ENCODE data around the gene NPHP4. TPM values are rescaled to one million over a fixed set of nuclear protein-coding genes. Genes with fewer than 3 reads are reported as not detected.

Gene NPHP4
- total and polyA plus RNA-seq, 9 of the 15 experiments (the other 6 are each of a cell fraction or from before 2014, with no cell fraction given), result 0.52 to 26.2 (median 6.7) TPM

DNA sequence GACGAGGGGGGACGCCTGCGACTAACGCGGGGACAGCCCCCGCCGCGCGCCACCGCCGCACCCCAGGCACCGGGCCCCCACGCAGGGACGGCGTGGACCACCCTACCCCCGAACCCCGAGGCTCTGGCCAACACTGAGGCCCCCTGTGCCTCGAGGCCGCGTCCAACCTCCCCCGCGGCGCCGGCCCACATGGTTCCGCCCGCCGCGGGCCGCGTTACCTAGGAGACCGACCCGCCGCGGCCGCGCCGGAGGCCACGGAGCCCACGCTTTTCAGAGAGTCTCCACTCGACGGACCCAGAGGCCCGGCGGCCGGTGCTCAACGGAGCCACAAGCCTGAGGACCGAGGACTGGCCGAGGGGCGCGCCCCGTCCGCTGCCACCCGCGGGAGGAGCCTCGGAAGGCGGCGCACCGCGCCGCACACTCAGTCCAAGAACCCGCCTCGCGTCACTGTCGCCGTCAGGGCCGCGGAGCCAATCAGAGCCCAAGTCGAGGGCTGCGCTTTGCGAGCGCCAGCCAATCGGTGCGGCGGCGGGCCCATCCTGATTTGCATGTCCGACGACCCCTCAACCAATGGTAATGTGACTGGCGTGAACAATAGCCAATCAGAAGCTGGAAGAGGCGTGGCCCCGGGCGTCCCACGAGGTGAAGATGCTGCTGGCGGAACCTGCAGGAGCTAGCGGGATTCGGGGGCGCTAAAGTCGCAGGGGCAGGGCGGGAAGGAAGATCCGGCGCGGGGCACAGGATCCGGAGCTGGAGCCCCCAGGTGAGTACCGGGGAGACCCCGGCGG lies at the start of gene NPHP4 (continued):
- TF ChIP-seq ATF4 (CRISPR knock-in tag; IDR thresholded peaks at IDR 0.05) (no peak), TRIM28 (IDR thresholded peaks at IDR 0.05) (no peak), TAF7 (tag; IDR thresholded peaks at IDR 0.05) (no peak), BRD4 (IDR thresholded peaks at IDR 0.05) (no peak), TAF15 (IDR thresholded peaks at IDR 0.05; ENCODE audit: low read depth, low read length) (no peak), ZNF395 (CRISPR knock-in tag; IDR thresholded peaks at IDR 0.05) (no peak)
- TF ChIP-seq, protein P1, sequence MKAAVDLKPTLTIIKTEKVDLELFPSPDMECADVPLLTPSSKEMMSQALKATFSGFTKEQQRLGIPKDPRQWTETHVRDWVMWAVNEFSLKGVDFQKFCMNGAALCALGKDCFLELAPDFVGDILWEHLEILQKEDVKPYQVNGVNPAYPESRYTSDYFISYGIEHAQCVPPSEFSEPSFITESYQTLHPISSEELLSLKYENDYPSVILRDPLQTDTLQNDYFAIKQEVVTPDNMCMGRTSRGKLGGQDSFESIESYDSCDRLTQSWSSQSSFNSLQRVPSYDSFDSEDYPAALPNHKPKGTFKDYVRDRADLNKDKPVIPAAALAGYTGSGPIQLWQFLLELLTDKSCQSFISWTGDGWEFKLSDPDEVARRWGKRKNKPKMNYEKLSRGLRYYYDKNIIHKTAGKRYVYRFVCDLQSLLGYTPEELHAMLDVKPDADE (conservative IDR thresholded peaks at IDR 0.05; ENCODE audit: control insufficient read depth, low read depth, low read length), result peak; percentile 24; the same call in 1 of the 2 replicates
- TF ChIP-seq, protein P2, sequence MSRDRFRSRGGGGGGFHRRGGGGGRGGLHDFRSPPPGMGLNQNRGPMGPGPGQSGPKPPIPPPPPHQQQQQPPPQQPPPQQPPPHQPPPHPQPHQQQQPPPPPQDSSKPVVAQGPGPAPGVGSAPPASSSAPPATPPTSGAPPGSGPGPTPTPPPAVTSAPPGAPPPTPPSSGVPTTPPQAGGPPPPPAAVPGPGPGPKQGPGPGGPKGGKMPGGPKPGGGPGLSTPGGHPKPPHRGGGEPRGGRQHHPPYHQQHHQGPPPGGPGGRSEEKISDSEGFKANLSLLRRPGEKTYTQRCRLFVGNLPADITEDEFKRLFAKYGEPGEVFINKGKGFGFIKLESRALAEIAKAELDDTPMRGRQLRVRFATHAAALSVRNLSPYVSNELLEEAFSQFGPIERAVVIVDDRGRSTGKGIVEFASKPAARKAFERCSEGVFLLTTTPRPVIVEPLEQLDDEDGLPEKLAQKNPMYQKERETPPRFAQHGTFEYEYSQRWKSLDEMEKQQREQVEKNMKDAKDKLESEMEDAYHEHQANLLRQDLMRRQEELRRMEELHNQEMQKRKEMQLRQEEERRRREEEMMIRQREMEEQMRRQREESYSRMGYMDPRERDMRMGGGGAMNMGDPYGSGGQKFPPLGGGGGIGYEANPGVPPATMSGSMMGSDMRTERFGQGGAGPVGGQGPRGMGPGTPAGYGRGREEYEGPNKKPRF (IDR thresholded peaks at IDR 0.05; ENCODE audit: low read depth, low read length), result no peak
- TF ChIP-seq, protein P3, sequence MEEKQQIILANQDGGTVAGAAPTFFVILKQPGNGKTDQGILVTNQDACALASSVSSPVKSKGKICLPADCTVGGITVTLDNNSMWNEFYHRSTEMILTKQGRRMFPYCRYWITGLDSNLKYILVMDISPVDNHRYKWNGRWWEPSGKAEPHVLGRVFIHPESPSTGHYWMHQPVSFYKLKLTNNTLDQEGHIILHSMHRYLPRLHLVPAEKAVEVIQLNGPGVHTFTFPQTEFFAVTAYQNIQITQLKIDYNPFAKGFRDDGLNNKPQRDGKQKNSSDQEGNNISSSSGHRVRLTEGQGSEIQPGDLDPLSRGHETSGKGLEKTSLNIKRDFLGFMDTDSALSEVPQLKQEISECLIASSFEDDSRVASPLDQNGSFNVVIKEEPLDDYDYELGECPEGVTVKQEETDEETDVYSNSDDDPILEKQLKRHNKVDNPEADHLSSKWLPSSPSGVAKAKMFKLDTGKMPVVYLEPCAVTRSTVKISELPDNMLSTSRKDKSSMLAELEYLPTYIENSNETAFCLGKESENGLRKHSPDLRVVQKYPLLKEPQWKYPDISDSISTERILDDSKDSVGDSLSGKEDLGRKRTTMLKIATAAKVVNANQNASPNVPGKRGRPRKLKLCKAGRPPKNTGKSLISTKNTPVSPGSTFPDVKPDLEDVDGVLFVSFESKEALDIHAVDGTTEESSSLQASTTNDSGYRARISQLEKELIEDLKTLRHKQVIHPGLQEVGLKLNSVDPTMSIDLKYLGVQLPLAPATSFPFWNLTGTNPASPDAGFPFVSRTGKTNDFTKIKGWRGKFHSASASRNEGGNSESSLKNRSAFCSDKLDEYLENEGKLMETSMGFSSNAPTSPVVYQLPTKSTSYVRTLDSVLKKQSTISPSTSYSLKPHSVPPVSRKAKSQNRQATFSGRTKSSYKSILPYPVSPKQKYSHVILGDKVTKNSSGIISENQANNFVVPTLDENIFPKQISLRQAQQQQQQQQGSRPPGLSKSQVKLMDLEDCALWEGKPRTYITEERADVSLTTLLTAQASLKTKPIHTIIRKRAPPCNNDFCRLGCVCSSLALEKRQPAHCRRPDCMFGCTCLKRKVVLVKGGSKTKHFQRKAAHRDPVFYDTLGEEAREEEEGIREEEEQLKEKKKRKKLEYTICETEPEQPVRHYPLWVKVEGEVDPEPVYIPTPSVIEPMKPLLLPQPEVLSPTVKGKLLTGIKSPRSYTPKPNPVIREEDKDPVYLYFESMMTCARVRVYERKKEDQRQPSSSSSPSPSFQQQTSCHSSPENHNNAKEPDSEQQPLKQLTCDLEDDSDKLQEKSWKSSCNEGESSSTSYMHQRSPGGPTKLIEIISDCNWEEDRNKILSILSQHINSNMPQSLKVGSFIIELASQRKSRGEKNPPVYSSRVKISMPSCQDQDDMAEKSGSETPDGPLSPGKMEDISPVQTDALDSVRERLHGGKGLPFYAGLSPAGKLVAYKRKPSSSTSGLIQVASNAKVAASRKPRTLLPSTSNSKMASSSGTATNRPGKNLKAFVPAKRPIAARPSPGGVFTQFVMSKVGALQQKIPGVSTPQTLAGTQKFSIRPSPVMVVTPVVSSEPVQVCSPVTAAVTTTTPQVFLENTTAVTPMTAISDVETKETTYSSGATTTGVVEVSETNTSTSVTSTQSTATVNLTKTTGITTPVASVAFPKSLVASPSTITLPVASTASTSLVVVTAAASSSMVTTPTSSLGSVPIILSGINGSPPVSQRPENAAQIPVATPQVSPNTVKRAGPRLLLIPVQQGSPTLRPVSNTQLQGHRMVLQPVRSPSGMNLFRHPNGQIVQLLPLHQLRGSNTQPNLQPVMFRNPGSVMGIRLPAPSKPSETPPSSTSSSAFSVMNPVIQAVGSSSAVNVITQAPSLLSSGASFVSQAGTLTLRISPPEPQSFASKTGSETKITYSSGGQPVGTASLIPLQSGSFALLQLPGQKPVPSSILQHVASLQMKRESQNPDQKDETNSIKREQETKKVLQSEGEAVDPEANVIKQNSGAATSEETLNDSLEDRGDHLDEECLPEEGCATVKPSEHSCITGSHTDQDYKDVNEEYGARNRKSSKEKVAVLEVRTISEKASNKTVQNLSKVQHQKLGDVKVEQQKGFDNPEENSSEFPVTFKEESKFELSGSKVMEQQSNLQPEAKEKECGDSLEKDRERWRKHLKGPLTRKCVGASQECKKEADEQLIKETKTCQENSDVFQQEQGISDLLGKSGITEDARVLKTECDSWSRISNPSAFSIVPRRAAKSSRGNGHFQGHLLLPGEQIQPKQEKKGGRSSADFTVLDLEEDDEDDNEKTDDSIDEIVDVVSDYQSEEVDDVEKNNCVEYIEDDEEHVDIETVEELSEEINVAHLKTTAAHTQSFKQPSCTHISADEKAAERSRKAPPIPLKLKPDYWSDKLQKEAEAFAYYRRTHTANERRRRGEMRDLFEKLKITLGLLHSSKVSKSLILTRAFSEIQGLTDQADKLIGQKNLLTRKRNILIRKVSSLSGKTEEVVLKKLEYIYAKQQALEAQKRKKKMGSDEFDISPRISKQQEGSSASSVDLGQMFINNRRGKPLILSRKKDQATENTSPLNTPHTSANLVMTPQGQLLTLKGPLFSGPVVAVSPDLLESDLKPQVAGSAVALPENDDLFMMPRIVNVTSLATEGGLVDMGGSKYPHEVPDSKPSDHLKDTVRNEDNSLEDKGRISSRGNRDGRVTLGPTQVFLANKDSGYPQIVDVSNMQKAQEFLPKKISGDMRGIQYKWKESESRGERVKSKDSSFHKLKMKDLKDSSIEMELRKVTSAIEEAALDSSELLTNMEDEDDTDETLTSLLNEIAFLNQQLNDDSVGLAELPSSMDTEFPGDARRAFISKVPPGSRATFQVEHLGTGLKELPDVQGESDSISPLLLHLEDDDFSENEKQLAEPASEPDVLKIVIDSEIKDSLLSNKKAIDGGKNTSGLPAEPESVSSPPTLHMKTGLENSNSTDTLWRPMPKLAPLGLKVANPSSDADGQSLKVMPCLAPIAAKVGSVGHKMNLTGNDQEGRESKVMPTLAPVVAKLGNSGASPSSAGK (IDR thresholded peaks at IDR 0.05), result no peak
